AG04450 (cell line): ENCODE results near the gene CHST2. TPM values are rescaled to one million over a fixed set of nuclear protein-coding genes. Genes with fewer than 3 reads are reported as not detected.
"Not testable (repeated sequence)": the region's sequence is repeated elsewhere in the genome, so short reads cannot be mapped to it uniquely, and the experiment has no call there.

ENCODE experiments used
- CTCF ChIA-PET: fragments of 300-600, 350-600 bp; formaldehyde crosslinking; extraction: SDS; loops from one replicate; lab custom pipeline; 2022; ENCODE audit warnings: antibody characterized with exemption, inconsistent platforms; lab: Charles Lee
- POLR2A ChIA-PET: fragments of 350-600 bp; formaldehyde crosslinking; extraction: SDS; loops from one replicate; lab custom pipeline; 2021; ENCODE audit warnings: antibody characterized with exemption, inconsistent platforms; lab: Yijun Ruan, JAX
- DNase-seq: peaks from one replicate; pipeline ENCODE4 v3.0.0-alpha.2; 2011; ENCODE audit warnings: low read depth, low spot score
- H3K27ac ChIP-seq: one replicate; pipeline ENCODE4 v1.5.1; 2012; ENCODE audit warnings: low read depth, low read length, control low read depth
- H3K27me3 ChIP-seq: one replicate; pipeline ENCODE4 v1.6.0; 2012; ENCODE audit warnings: low read length; ENCODE audit not compliant: control insufficient read depth, insufficient read depth
- H3K4me3 ChIP-seq: 2 replicates; pipeline ENCODE4 v1.5.1; 2011; ENCODE audit warnings: mild to moderate bottlenecking, low read depth, low read length, control low read depth
- H3K9me3 ChIP-seq: 2 replicates; pipeline ENCODE4 v1.5.1; 2012; ENCODE audit warnings: low read length; ENCODE audit not compliant: control insufficient read depth, insufficient read depth
- CTCF ChIP-seq: IDR thresholded peaks from 2 replicates; pipeline ENCODE4 v1.5.1; 2011; ENCODE audit warnings: low read depth, low read length, control low read depth, inconsistent platforms
- polyA plus RNA-seq: library from polyadenylated mRNA; depleted of rRNA; stranded (reverse); fragments of >200 nt; gene quantifications from 2 replicates; pipeline ENCODE4 v1.2.3, GENCODE V29; 2011

CHST2 gene
- polyA plus RNA-seq, 1 experiment, result 0.26 TPM

- no peak for DNase-seq
- ChIA-PET POLR2A (no interaction called here), CTCF (no interaction called here)
- TF ChIP-seq CTCF, result no peak
- Histone ChIP-seq H3K4me3 (no peak overlapping the region), H3K27me3 (no peaks in the 10 kb centered on the region), H3K27ac (no peak overlapping the region), H3K9me3 (no peaks in the 10 kb centered on the region)
Measured at GRCh38 chr3:143158014-143158988, 38.7 kb downstream of the CHST2 start.

GRCh38 chr3:143160437-143160836, 40.9 kb downstream of the CHST2 start:
- Histone ChIP-seq H3K9me3 (no peaks in the 10 kb centered on the region), H3K27ac (no peak overlapping the region), H3K4me3 (no peak overlapping the region), H3K27me3 (no peaks in the 10 kb centered on the region)
- DNase-seq, result no peak
- CTCF ChIA-PET, result no interaction called here
- no peak for TF ChIP-seq CTCF
- POLR2A ChIA-PET, result no interaction called here

GRCh38 chr3:143163562-143164100, 44.1 kb downstream of the CHST2 start:
- Histone ChIP-seq H3K27me3 (no peaks in the 10 kb centered on the region), H3K27ac (no peak overlapping the region), H3K9me3 (no peaks in the 10 kb centered on the region), H3K4me3 (no peak overlapping the region)
- TF ChIP-seq CTCF, result no peak
- no peak for DNase-seq
- ChIA-PET CTCF (no interaction called here), POLR2A (no interaction called here)

GRCh38 chr3:143165211-143165610, 45.6 kb downstream of the CHST2 start:
- Histone ChIP-seq H3K27ac (no peak overlapping the region), H3K4me3 (no peak overlapping the region), H3K9me3 (no peaks in the 10 kb centered on the region), H3K27me3 (no peaks in the 10 kb centered on the region)
- no peak for DNase-seq
- ChIA-PET POLR2A (no interaction called here), CTCF (no interaction called here)
- no peak for TF ChIP-seq CTCF

- H3K9me3 ChIP-seq, H3K27ac ChIP-seq, H3K27me3 ChIP-seq, H3K4me3 ChIP-seq, CTCF ChIA-PET, DNase-seq, POLR2A ChIA-PET: not testable (repeated sequence)
Measured at GRCh38 chr3:143165612-143166285, 46.2 kb downstream of the CHST2 start.
